ENCODE data around the gene PIAS1. TPM values are rescaled to one million over a fixed set of nuclear protein-coding genes. Genes with fewer than 3 reads are reported as not detected.

PIAS1 gene
- total RNA-seq, 1 donor from 2014 or later: 72.5 TPM

DNA sequence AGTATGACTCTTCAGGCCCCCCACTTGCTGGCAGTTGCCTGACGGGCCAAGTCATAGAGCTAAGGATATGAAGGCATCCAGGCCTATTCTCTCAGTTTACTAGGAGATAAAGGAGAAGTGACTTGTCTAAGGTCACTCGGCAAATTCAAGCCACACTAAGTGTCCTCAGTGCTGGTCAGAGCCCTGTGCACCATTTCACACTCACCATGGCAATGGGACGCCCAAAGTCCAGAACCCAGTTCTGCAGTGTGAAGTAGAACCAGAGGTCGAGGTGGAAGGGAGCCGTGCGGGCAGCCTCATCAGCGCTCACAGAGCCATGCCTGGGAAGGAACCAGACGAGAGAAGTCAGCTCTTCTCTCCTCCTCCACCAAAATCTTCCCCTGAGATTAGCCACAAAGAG is 164.2 kb downstream of the PIAS1 start:
- no peak for DNase-seq (ENCODE audit: low spot score)

DNA sequence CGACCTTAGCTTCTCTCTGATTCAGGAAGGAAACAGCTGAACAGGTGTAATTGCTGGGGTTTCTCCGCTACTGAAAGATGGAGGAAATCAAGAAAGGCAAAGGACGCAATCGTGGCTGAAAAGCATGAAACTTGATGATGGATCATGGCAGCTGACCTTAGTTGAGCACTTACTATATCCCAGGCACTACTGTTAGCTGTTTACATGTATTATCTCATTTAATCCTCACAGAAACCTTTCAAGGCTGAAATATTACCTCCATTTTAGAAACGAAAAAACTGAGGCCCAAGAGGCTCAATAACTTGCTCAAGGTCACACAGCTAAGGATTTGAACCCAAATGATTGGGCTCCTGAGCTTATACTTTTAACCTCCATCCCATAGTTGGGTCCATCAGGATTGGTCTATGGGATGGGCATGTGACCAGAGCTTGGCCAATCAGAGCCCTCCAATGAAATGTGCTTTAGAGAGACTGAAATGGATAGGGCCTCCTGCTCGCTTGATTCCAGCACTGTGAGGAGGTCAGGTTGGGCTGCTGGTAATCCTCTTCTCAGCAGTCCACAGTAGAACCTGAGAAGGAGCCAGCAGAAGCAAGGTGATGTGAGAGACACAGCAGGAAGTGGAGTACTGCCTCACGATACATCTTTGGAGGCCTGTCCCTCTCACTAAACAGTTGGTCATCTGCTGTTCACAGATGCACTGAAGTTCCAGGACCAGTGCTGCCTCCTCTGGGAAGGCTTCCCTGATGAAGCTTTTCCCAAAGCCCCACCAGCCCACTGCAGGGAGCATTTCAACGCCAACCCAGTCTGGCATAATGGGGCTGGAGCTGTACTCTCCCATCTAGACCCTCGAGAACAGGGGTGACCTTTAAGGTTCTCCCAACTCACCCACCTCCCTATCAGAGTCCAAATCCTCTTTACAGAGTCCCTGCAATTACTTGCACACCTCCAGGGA is 165.0 kb downstream of the PIAS1 start:
- peak; percentile 17 for DNase-seq (ENCODE audit: low spot score)

DNA sequence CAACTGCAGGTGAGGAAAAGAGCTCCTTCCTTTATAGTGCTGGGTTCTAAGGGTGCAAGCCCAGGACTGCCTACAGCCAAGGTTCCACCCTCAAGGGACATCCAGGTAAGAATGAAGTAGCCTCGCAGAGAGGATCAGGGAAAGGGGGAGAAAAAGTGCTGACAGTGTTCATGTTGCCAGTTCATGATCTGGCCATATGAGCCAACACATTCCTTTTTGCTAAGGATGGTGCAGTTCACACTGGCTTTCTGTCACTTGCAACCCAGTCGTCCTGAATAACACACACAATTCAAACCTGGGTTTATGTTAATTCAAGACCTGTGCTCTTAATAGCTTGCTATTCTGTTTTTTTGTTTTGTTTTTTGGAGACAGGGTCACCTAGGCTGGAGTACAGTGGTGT is 166.4 kb downstream of the PIAS1 start:
- DNase-seq (ENCODE audit: low spot score): peak; percentile 20

DNA sequence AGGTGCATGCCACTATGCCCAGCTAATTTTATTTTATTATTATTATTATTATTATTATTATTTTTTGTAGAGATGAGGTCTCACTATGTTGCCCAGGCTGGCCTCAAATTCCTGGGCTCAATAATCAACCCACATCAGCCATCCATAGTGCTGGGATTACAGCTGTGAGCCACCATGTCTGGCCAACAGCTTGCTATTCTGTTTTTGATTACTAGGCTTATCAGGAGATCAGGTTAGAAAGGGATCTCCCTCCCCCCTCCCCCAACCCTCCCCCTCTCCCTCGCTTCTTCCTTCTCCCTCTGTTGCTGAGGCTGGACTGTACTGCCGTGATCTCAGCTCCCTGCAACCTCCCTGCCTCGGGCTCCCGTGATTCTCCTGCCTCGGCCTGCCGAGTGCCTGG is 166.9 kb downstream of the PIAS1 start:
- peak; percentile 23 for DNase-seq (ENCODE audit: low spot score)

DNA sequence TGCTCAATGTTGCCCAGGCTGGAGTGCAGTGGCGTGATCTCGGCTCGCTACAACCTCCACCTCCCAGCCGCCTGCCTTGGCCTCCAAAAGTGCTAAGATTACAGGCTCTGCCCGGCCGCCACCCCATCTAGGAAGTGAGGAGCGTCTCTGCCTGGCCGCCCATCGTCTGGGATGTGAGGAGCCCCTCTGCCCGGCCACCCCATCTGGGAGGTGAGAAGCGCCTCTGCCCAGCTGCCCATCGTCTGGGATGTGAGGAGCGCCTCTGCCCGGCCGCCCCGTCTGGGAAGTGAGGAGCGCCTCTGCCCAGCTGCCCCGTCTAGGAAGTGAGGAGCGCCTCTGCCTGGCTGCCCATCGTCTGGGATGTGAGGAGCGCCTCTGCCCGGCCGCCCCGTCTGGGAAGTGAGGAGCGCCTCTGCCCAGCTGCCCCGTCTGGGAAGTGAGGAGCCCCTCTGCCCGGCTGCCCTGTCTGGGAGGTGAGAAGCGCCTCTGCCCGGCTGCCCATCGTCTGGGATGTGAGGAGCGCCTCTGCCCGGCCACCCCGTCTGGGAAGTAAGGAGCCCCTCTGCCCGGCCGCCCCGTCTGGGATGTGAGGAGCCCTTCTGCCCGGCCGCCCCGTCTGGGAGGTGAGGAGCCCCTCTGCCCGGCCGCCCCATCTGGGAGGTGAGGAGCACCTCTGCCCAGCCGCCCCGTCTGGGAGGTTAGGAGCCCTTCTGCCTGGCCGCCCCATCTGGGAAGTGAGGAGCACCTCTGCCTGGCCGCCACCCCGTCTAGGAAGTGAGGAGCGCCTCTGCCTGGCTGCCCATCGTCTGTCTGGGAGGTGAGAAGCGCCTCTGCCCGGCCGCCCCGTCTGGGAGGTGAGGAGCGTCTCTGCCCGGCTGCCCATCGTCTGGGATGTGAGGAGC is 167.7 kb downstream of the PIAS1 start:
- DNase-seq (ENCODE audit: low spot score): peak; percentile 24

DNA sequence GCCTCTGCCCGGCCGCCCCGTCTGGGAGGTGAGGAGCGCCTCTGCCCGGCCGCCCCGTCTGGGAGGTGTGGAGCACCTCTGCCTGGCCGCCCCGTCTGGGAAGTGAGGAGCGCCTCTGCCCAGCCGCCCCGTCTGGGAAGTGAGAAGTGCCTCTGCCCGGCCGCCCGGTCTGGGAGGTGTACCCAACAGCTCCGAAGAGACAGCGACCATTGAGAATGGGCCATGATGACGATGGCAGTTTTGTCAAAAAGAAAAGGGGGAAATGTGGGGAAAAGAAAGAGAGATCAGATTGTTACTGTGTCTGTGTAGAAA is 168.3 kb downstream of the PIAS1 start:
- DNase-seq (ENCODE audit: low spot score): peak; percentile 34

DNA sequence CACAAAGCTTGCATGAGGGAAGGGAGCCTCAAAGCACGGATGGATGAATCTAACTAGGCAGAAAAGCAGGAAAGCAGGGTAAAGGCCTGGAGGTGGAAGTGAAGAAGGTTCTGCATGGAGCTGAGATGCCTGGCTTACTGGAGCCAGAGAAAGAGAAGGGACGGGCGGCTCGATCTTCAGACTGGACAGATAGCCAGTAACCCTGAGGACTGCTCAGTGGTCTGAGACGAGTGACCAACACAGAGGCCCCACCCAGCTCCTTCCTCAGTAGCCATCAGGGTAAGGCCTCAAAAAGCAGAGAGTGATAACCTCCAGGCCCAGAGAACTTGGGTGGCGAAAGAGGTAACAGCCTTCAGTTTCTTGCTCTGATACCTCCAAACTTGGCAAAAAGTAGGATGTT is 169.1 kb downstream of the PIAS1 start:
- DNase-seq (ENCODE audit: low spot score): peak; percentile 28

DNA sequence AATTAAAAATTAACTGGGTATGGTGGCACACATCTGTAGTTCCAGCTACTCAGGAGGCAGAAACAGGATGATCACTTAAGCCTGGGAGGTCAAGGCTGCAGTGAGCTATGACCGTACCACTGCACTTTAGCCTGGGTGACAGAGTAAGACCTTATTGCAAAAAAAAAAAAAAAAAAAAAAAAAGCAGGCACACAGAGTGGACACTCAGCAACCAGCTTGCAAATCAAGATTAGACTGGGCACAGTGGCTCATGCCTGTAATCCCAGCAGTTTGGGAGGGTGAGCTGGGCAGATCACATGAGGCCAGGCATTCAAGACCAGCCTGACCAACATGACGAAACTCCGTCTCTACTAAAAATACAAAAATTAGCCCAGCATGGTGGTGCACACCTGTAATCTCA is 170.0 kb downstream of the PIAS1 start:
- peak; percentile 29 for DNase-seq (ENCODE audit: low spot score)

DNA sequence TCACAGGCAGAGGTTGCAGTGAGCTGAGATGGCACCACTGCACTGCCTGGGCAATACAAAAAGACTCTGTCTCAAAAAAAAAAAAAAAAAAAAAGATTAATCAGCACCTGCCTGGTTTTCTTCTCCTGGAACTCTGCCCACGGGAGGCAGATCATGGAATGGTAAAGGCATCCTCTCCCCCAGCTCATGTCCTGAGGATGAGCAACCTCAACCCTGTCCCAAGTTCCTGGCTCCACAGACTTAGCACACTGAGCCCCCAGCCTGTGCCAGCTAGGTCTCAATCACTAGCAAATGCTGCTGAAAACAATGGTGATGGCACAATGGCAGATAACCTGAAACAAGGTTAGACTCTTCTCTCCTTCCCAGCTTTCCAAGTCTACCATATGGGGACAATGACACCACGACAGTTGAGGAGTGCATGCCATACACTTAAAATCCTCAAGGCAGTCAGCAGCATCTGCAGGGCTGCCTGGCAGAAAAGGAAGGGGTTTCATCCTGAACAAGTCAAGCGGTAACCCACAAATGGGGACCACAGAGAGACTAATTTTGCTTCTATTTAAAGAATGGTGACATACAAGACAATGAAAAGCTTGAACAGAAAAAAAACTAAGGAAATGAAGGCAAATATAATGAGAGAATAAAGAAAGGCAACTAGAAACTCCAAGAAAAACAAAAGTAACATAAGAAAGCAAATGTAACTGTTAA is 170.6 kb downstream of the PIAS1 start:
- peak; percentile 19 for DNase-seq (ENCODE audit: low spot score)

DNA sequence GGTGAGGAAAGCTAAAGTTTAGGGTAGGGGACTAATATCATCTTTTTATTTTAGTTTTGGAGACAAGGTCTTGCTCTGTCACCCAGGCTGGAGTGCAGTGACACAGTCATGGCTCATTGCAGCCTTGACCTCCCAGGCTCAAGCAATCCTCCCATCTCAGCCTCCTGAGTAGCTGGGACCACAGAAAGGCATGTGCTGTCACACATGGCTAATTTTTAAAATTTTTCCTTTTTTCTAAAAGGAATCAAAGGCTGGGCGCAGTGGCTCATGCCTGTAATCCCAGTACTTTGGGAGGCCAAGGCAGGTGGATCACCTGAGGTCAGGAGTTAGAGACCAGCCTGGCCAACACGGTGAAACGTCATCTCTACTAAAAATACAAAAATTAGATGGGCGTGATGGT is 171.3 kb downstream of the PIAS1 start:
- DNase-seq (ENCODE audit: low spot score): peak; percentile 12

DNA sequence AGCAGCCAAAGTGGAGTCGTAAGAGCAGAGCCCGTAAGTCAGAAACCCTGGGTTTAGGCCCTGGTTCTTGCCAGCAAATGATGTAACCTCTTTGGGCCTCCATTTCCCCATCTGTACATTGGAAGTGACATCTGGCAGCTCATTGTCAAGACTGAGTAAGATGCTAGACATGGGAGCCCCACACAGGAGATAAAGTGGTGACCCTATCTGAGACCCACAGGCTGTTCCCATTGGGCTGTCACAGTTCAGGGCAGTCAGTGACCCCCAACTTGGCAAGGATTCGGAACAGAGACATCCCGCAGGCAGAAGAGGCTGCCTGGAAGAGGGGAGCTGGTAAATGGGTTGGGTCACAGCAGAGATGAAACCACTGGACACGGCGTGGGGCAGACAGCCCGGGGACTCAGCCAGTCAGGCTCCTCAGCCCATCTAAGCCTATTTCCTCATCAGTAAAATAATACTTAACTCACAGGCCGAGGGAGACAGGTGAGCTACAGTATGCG is 173.6 kb downstream of the PIAS1 start:
- DNase-seq (ENCODE audit: low spot score): no peak

DNA sequence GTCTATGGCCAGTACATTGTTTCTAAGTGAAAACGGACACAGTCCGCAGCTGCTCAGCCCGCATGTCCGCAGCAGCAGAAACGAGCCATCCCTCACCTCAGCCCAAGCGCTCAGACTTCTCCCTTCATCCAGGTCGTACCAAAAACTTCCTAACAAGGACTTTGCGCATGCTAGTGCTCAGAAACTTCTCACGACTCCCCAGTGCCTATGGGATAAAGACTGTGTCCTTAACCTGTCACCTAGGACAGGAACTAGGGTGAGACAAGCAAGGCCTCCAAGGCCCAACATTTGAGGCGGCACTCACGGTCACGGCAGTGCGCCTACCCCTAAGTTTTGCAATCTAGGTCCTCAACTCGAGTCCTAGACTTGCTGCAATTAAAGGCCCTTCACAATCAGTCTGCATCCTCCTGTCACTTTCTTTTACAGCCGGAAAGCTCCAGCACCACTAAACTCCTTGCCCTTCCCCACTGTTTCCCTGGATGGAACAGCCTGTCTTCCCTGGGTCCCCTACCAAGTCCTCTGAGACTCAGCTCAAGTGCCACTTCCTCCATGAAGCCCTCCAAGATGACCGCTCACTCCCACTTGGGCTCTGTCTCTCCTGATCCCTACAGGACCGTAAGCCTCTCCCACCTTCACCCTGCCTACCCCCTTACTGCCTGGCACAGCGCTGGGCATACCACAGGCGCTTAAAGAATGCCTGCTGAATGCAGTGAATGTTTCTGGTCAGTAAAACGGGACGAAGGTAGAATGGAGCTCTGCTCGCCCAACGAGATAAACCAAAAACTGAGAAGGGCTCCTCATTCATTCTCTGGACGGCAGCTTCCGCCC is 174.2 kb downstream of the PIAS1 start:
- DNase-seq (ENCODE audit: low spot score): no peak

DNA sequence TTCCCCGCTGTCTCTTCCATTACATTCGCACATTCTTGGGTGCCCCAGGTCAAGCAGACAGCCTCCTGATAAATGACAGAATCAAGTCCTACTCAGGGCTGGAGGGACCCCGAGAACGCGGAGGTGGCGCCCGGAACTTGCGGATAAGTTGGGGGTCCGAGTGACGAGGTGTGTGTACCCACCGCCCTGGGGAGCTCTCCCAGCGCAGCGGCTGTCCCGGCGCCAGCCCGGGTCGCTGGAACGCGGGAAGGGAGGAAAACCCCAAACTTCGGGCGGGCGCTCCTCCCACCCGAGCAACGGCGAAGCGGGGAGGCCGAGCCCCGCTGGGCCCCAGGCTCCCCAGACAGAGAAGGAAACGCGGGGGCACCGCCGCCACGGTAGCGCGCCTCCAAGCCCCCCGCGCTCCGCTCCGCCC is 174.9 kb downstream of the PIAS1 start:
- no peak for DNase-seq (ENCODE audit: low spot score)

DNA sequence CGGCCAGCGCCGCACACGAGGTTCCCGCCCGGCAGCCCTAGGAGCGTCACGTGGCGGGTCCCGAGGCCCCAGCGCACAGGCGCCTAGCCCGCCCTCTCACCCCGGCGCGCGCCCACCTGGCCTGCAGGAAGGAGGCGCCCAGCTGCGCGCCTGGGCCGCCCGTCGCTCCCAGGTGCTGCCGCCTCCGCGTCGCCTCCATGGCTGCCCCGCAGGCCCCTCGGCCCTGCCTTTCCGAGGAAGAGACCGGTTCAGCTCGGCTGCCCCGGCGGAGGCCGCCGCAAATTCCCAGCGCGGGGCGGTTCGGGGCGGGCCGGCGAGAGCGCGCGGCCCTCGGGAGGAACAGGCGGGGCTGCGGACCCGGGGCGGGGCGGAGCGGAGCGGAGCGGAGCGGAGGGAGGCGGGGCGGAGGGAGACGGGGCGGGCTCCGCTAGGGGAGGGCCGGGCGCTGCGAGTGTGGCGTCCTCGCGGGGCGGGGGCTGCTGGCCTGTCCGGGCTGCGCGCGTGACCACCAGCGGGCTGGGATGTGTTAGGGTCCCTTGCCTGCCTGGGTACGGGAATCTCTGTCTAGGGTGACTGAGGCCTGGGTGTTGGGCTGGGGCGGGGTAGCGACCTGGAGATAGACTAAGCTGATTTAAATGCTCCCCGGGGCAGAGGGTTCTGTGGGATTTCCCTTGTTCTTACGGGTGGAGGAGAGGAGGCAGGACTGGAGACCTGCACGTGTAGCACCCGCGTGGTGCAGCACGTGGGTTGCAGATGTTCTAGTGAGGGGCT is 175.5 kb downstream of the PIAS1 start, which contains the start of gene CLN6:
Gene CLN6 (minus strand): TSS at position 343 of the 771 bp plus-strand sequence. CDS start 144 bp downstream, at position 199.
- DNase-seq (ENCODE audit: low spot score): peak; percentile 80

DNA sequence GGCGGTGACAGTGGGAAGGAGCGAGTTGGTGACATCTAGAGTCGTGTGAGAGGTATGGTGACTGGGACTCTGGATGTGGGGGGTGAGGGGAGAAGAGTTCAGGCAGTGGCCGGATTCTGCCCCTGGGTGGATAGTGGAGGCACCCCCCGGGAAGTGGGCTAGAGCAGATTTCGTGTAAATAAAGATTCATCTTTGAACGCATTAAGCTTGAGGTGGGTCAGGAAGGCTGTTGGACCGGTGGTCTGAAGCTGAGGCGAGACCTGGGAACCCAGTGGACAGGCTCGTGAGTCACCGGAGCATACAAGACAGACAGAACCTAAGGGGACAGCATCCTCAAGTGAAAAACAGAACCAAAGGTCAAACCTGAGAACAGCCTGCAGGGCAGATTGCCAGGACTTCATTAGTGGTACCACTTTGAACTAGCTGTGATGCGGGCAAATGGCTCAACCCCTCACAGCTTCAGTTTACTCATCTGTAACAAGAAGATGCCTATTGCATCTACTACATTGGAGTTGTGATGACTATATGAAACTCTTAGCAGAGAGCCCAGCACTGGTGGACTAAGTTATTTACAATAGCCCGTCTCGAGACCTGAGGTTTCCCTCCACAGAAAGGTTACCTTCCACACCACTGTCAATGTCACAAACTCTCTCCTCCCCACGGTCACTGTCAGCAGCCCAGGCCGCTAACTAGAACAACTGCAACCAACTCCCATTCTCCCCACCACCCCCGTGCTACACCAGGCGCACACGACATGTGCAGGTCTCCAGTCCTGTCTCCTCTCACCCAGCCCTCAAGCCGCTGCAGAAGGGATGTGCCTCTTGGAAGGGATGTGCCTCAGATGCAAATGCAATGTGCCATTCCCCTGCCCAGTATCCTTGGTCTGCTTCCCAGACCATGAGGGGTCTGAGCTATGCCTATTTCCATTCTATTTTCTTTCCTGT is 176.3 kb downstream of the PIAS1 start:
- DNase-seq (ENCODE audit: low spot score): no peak

DNA sequence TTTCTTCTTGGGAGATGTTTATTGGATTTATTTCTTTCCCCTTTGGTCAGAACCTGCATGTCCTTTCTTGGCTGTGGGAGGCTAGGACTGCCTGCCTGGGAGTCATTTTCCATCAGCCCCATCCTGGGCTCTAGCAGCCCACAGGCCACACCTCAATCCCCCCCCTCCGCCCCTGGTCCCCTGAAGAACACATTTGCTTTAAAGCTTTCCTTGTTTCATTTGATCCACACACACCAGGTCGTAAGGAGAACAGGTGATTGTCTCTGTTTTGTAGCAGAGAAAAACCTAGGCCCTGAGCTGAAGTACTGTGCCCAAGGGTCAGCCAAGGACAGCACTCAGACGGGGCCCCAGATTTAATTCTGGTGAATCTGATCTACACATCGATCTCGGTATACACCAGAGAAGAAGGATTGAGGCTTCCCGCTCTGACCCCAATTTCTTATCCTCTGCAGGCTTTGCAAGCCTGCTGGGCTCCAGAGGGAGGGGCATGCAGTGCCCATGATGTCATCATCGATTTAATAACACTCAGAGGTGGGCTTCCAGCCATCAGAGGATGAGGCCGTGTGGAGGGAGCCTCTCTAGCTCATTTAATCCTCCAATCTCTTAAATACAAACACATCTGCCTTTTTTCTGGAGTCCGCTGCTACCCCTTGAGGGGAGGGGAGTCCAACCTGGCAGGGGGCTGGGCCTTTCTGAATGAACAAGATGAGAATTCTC is 177.1 kb downstream of the PIAS1 start:
- no peak for DNase-seq (ENCODE audit: low spot score)

DNA sequence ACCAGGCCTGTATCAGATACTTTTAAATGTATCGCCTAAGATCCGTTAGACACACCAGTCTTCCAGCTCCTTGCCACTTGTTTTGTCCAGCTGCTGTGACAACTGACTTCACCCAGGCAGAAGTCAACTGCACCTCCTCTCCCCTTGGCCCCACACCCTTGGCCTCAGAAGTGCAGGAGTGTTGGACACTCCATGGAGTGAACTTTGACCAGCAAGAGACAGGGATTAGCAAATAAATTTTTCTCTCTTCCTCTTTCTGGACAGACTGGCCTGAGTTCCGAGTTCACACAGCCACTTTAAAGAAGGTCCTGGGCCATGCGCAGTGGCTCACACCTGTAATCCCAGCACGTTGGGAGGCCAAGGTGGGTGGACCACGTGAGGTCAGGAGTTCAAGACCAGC is 178.3 kb downstream of the PIAS1 start:
- no peak for DNase-seq (ENCODE audit: low spot score)

DNA sequence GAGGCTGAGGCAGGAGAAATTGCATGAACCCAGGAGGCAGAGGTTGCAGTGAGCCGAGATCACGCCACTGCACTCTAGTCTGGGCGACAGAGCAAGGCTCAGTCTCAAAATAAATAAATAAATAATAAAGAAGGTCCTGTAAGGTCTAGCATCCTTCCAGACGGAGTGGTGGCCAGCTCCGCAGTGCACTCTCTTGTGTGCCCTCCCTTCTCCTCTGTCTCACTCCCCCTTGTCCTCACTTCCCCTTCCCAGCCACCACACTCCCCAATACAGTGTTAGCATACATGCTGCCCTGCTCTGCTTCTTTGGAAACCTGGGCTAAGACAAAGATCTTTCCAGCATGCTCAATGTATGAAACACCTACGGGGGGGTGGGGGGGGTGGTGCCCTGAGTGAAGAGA is 178.8 kb downstream of the PIAS1 start:
- DNase-seq (ENCODE audit: low spot score): no peak

Measured in ureter (tissue), 1 donor.